ENCODE data around the gene KAZN. TPM values are rescaled to one million over a fixed set of nuclear protein-coding genes. Genes with fewer than 3 reads are reported as not detected.

KAZN gene
- total and polyA plus RNA-seq, 2 of the 8 experiments (the other 6 are each of a cell fraction or from before 2014, with no cell fraction given): 3.7 to 11.8 TPM

- H3K23me2 ChIP-seq (ENCODE audit: low read depth, low read length): no peaks in the 10 kb centered on the region; the same call in 1 of the 2 replicates
- no peak overlapping the region for H4K5ac ChIP-seq (ENCODE audit: insufficient read length, low read depth, low read length)
- H3K79me2 ChIP-seq (ENCODE audit: control insufficient read depth in 1 of 2, insufficient read depth in 2 of 2, low read length in 2 of 2): no peaks in the 10 kb centered on the region; a peak in 1 of 4 replicates
- FAIRE-seq (no peak), DNase-seq (ENCODE audit: low read depth in 1 of 2, low spot score in 2 of 2) (no peak)
- H2BK15ac ChIP-seq (ENCODE audit: low read length): no peak overlapping the region
- H3K27me3 ChIP-seq (replicated peaks in 1 of 4; ENCODE audit: control insufficient read depth in 3 of 4, extremely low read depth in 1 of 4, insufficient read depth in 3 of 4, low read length in 3 of 4): no peaks in the 10 kb centered on the region
- no peak overlapping the region for H3K9ac ChIP-seq (replicated peaks in 1 of 4; ENCODE audit: extremely low read depth in 1 of 4, low read depth in 3 of 4, low read length in 3 of 4)
- H3K14ac ChIP-seq (ENCODE audit: insufficient read length): no peak overlapping the region
- H3K18ac ChIP-seq (ENCODE audit: extremely low read depth, low read length): no peak overlapping the region
- H3K4me3 ChIP-seq (ENCODE audit: extremely low read depth in 1 of 4, insufficient read depth in 2 of 4, low read depth in 3 of 4, low read length in 4 of 4): no peak overlapping the region
- H3K27ac ChIP-seq (ENCODE audit: low read depth, low read length): no peak overlapping the region
- no peak overlapping the region for H3K23ac ChIP-seq (ENCODE audit: insufficient read length)
- POLR2A ChIA-PET (ENCODE audit: partially characterized antibody): no interaction called here
- H2BK120ac ChIP-seq (replicated peaks; ENCODE audit: low read depth, low read length): no peak overlapping the region
- H4K91ac ChIP-seq (replicated peaks; ENCODE audit: insufficient read length, low read length): no peak overlapping the region
- H4K20me1 ChIP-seq (replicated peaks in 1 of 2; ENCODE audit: control insufficient read depth in 1 of 2, insufficient read depth in 2 of 2, low read length in 2 of 2): peaks cover 0 to 2% of the 10 kb centered on the region in 2 experiments
- no peak overlapping the region for H2AK5ac ChIP-seq (ENCODE audit: low read depth, low read length)
- H3K9me3 ChIP-seq (ENCODE audit: insufficient read depth in 2 of 2, low read depth in 1 of 2, low read length in 1 of 2): peaks cover 6 to 12% of the 10 kb centered on the region in 2 experiments; a peak in 3 of 4 replicates
- H2AFZ ChIP-seq (ENCODE audit: low read length): no peak overlapping the region
- no peak overlapping the region for H2BK5ac ChIP-seq (ENCODE audit: low read depth, low read length)
- CTCF ChIA-PET (ENCODE audit: partially characterized antibody): interaction anchor here (1.1 to 1.6 kb wide), 3 partner anchors 71 to 242 kb away, joined by 3 to 4 read pairs (median 3); no protein-coding TSS in a partner anchor
- no peaks in the 10 kb centered on the region for H3K36me3 ChIP-seq (ENCODE audit: control insufficient read depth in 2 of 4, insufficient read depth in 4 of 4, low read length in 3 of 4)
- no peaks in the 10 kb centered on the region for H3K79me1 ChIP-seq (ENCODE audit: low read depth, low read length)
- no peak overlapping the region for H3K4ac ChIP-seq (replicated peaks; ENCODE audit: insufficient read length, low read depth, low read length)
- TF ChIP-seq RXRA (IDR thresholded peaks at IDR 0.05; ENCODE audit: insufficient read depth, low read depth, low read length) (no peak), CBX8 (IDR thresholded peaks at IDR 0.05; ENCODE audit: borderline replicate concordance, low read depth, low read length) (no peak)
- no peak overlapping the region for H3K56ac ChIP-seq (replicated peaks; ENCODE audit: insufficient read length, low read depth, low read length)
- H3K4me1 ChIP-seq (replicated peaks in 1 of 4; ENCODE audit: control insufficient read depth in 3 of 4, insufficient read depth in 4 of 4, low read length in 3 of 4): no peaks in the 10 kb centered on the region
- no peak overlapping the region for H2BK20ac ChIP-seq (ENCODE audit: low read length)
- no peak overlapping the region for H3K4me2 ChIP-seq (ENCODE audit: insufficient read depth in 1 of 2, low read depth in 2 of 2, low read length in 2 of 2)
- H4K8ac ChIP-seq (ENCODE audit: extremely low read depth, insufficient read depth, low read length): no peak overlapping the region
- WGBS, 2 experiments (ENCODE audit: extremely low coverage in 1 of 2, insufficient coverage in 1 of 2, insufficient read length in 1 of 2, insufficient replicate concordance in 2 of 2, low coverage in 1 of 2, low lambda C conversion rate in 2 of 2, missing lambda C conversion rate in 1 of 2): 88% methylated on average over 3 of the region's 3 CpGs; no CpG with 5 or more reads in 1 of the 2 experiments
- no peak overlapping the region for H2BK12ac ChIP-seq (ENCODE audit: low read depth, low read length)
Observed at GRCh38 chr1:14642712-14643111, 44.2 kb downstream of the KAZN start.
